NT2/D1 (cell line): ENCODE data around the gene ANK3.

Source experiments
- SUZ12 ChIP-seq: IDR thresholded peaks from 2 replicates; pipeline ENCODE4 v1.6.1; 2011; ENCODE audit not compliant: insufficient read length, insufficient read depth; ENCODE audit errors: extremely low read depth
- YY1 ChIP-seq: IDR thresholded peaks from 2 replicates; pipeline ENCODE4 v1.6.1; 2011; ENCODE audit not compliant: insufficient read length, insufficient read depth
- ZNF274 ChIP-seq: IDR thresholded peaks from 2 replicates; pipeline ENCODE4 v1.6.1; 2011; ENCODE audit warnings: mild to moderate bottlenecking, low read depth, low read length

- no peak for TF ChIP-seq YY1
- TF ChIP-seq ZNF274: no peak
- TF ChIP-seq SUZ12: no peak
These were observed 27.3 kb upstream of the ANK3 start for GRCh38 chr10:60417024-60417423.
